Astrocyte (in vitro differentiated cells and primary cell): ENCODE measurements around the gene LANCL2.

Source experiments
- EZH2 ChIP-seq: IDR thresholded peaks from 2 replicates; pipeline ENCODE4 v1.6.1; 2012; ENCODE audit warnings: mild to moderate bottlenecking, low read length, inconsistent platforms; ENCODE audit not compliant: insufficient read depth
- TF ChIP-seq, protein P1 (sequence below): IDR thresholded peaks from 2 replicates; pipeline ENCODE4 v1.5.1; 2011; ENCODE audit warnings: low read depth, mild to moderate bottlenecking, inconsistent platforms, low read length, moderate library complexity; ENCODE audit not compliant: insufficient read depth

GRCh38 chr7:55468495-55468894 lies 103.4 kb downstream of the LANCL2 start:
- TF ChIP-seq, protein P1, sequence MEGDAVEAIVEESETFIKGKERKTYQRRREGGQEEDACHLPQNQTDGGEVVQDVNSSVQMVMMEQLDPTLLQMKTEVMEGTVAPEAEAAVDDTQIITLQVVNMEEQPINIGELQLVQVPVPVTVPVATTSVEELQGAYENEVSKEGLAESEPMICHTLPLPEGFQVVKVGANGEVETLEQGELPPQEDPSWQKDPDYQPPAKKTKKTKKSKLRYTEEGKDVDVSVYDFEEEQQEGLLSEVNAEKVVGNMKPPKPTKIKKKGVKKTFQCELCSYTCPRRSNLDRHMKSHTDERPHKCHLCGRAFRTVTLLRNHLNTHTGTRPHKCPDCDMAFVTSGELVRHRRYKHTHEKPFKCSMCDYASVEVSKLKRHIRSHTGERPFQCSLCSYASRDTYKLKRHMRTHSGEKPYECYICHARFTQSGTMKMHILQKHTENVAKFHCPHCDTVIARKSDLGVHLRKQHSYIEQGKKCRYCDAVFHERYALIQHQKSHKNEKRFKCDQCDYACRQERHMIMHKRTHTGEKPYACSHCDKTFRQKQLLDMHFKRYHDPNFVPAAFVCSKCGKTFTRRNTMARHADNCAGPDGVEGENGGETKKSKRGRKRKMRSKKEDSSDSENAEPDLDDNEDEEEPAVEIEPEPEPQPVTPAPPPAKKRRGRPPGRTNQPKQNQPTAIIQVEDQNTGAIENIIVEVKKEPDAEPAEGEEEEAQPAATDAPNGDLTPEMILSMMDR = no peak
- no peak for TF ChIP-seq EZH2
